LHCN-M2 (cell line): Measurements from ENCODE around the gene MAMDC4. TPM values are rescaled to one million over a fixed set of nuclear protein-coding genes. Genes with fewer than 3 reads are reported as not detected.

Experiments
- DNase-seq: peaks from one replicate; pipeline ENCODE4 v3.0.0-alpha.2; 2012; ENCODE audit warnings: low read depth
- total RNA-seq: library from RNA; depleted of rRNA; stranded (reverse); fragments of >200 nt; gene quantifications from 2 replicates; pipeline ENCODE4 v1.2.3, GENCODE V29; 2014; rRNA removed

The MAMDC4 gene
- total RNA-seq, 1 experiment from 2014 or later = 3.8 TPM

GRCh38 chr9:136886610-136887597 is 34.8 kb downstream of the MAMDC4 start:
- peak; percentile 19 for DNase-seq

GRCh38 chr9:136888454-136888853 is 36.3 kb downstream of the MAMDC4 start:
- no peak for DNase-seq

- DNase-seq = no peak
Measured at GRCh38 chr9:136889858-136890257, 37.7 kb downstream of the MAMDC4 start.

- no peak for DNase-seq
Measured at GRCh38 chr9:136890661-136891060, 38.5 kb downstream of the MAMDC4 start.

GRCh38 chr9:136896027-136896426 is 43.9 kb downstream of the MAMDC4 start:
- DNase-seq = no peak

GRCh38 chr9:136898483-136899100 is 46.4 kb downstream of the MAMDC4 start:
- no peak for DNase-seq

GRCh38 chr9:136899196-136899595 is 47.0 kb downstream of the MAMDC4 start:
- DNase-seq = no peak

- DNase-seq = no peak
Measured at GRCh38 chr9:136900556-136900955, 48.4 kb downstream of the MAMDC4 start.

GRCh38 chr9:136900988-136901515 is 48.9 kb downstream of the MAMDC4 start:
- no peak for DNase-seq

- DNase-seq = peak; percentile 11
Measured at GRCh38 chr9:136901516-136902258, 49.5 kb downstream of the MAMDC4 start.

GRCh38 chr9:136902259-136902821 is 50.2 kb downstream of the MAMDC4 start:
- DNase-seq = no peak

- no peak for DNase-seq
Measured at GRCh38 chr9:136903041-136903554, 51.0 kb downstream of the MAMDC4 start.

- DNase-seq = no peak
Measured at GRCh38 chr9:136906266-136906665, 54.1 kb downstream of the MAMDC4 start.

- DNase-seq = no peak
Measured at GRCh38 chr9:136907011-136907914, 55.1 kb downstream of the MAMDC4 start.

Other genes starting within 250 kb of the MAMDC4 start
- gene EGFL7, start 189.4 kb upstream of the MAMDC4 start, total RNA-seq = 7.6 and 8.9 TPM in 2 replicates
- 36.2 and 40.2 TPM in 2 replicates for gene AGPAT2, start 164.9 kb upstream of the MAMDC4 start, total RNA-seq
- gene DIPK1B, start 139.8 kb upstream of the MAMDC4 start, total RNA-seq = 0.77 TPM in 1 of 2 replicates, not detected in the other
- not detected in 2 replicates for gene LCN10, start 109.4 kb upstream of the MAMDC4 start, total RNA-seq
- gene LCN6, start 103.8 kb upstream of the MAMDC4 start, total RNA-seq = not detected in 2 replicates
- gene LCN8, start 94.1 kb upstream of the MAMDC4 start, total RNA-seq = not detected in 2 replicates
- not detected in 2 replicates for gene LCN15, start 87.8 kb upstream of the MAMDC4 start, total RNA-seq
- gene TMEM141, start 61.0 kb upstream of the MAMDC4 start, total RNA-seq = 61.2 and 76.3 TPM in 2 replicates
- 1.4 TPM in 1 of 2 replicates, not detected in the other for gene CCDC183, start 56.0 kb upstream of the MAMDC4 start, total RNA-seq
- 83.4 and 91.3 TPM in 2 replicates for gene RABL6, start 44.4 kb upstream of the MAMDC4 start, total RNA-seq
- gene AJM1, start 9.9 kb upstream of the MAMDC4 start, total RNA-seq = 3.1 and 3.6 TPM in 2 replicates
- 109 and 122 TPM in 2 replicates for gene PHPT1, start 2.9 kb upstream of the MAMDC4 start, total RNA-seq
- 335 and 349 TPM in 2 replicates for gene EDF1, start 14.0 kb downstream of the MAMDC4 start, total RNA-seq
- gene TRAF2, start 34.2 kb downstream of the MAMDC4 start, total RNA-seq = 11.7 and 12.6 TPM in 2 replicates
- 205 and 264 TPM in 2 replicates for gene FBXW5, start 92.4 kb downstream of the MAMDC4 start, total RNA-seq
- not detected in 2 replicates for gene C8G, start 92.9 kb downstream of the MAMDC4 start, total RNA-seq
- gene LCN12, start 99.9 kb downstream of the MAMDC4 start, total RNA-seq = not detected in 2 replicates
- 2.0 TPM in 1 of 2 replicates, not detected in the other for gene PTGDS, start 125.2 kb downstream of the MAMDC4 start, total RNA-seq
- gene LCNL1, start 130.6 kb downstream of the MAMDC4 start, total RNA-seq = 0.11 TPM in 1 of 2 replicates, not detected in the other
- gene PAXX, start 140.1 kb downstream of the MAMDC4 start, total RNA-seq = 53.2 and 67.3 TPM in 2 replicates
- 0.52 TPM in 1 of 2 replicates, not detected in the other for gene CLIC3, start 144.2 kb downstream of the MAMDC4 start, total RNA-seq
- gene ABCA2, start 175.9 kb downstream of the MAMDC4 start, total RNA-seq = 13.2 and 15.5 TPM in 2 replicates
- gene FUT7, start 179.7 kb downstream of the MAMDC4 start, total RNA-seq = not detected in 2 replicates
- 5.3 and 5.5 TPM in 2 replicates for gene NPDC1, start 193.8 kb downstream of the MAMDC4 start, total RNA-seq
- gene ENTPD2, start 201.7 kb downstream of the MAMDC4 start, total RNA-seq = not detected in 2 replicates
- 16.1 and 17.7 TPM in 2 replicates for gene SAPCD2, start 218.2 kb downstream of the MAMDC4 start, total RNA-seq
- 13.6 and 17.6 TPM in 2 replicates for gene UAP1L1, start 225.2 kb downstream of the MAMDC4 start, total RNA-seq
- 78.4 and 92.8 TPM in 2 replicates for gene MAN1B1, start 234.6 kb downstream of the MAMDC4 start, total RNA-seq